GM12878 (cell line): ENCODE data around the gene CACNA1A.

ENCODE experiments used
- CTCF ChIP-seq, 3 experiments: IDR thresholded peaks in 2 of 3; conservative IDR thresholded peaks in 1 of 3; 2 replicates each; pipeline ENCODE4 v1.5.1; 2011; ENCODE audit warnings: low read depth in 3 of 3, low read length in 3 of 3, mild to moderate bottlenecking in 3 of 3, control low read depth in 2 of 3, moderate library complexity in 2 of 3, inconsistent platforms in 1 of 3, mixed read lengths in 1 of 3; ENCODE audit not compliant: control insufficient read depth in 2 of 3, insufficient read depth in 1 of 3; ENCODE audit errors: extremely low read depth in 1 of 3
- FOXK2 ChIP-seq: fragments of 450-650 bp; IDR thresholded peaks from 2 replicates; pipeline ENCODE4 v1.6.1; 2017; ENCODE audit warnings: mild to moderate bottlenecking, moderate library complexity
- GABPA ChIP-seq: IDR thresholded peaks from 2 replicates; pipeline ENCODE4 v1.6.1; 2014; ENCODE audit warnings: antibody characterized with exemption, low read depth, mild to moderate bottlenecking, inconsistent platforms
- TF ChIP-seq, protein P1 (sequence below): IDR thresholded peaks from 2 replicates; pipeline ENCODE4 v1.6.1; 2011; ENCODE audit warnings: low read depth, low read length, improper control_type of control experiment, borderline replicate concordance

GRCh38 chr19:13492128-13492527, 14.2 kb downstream of the CACNA1A start:
- no peak for TF ChIP-seq GABPA
- TF ChIP-seq, protein P1, sequence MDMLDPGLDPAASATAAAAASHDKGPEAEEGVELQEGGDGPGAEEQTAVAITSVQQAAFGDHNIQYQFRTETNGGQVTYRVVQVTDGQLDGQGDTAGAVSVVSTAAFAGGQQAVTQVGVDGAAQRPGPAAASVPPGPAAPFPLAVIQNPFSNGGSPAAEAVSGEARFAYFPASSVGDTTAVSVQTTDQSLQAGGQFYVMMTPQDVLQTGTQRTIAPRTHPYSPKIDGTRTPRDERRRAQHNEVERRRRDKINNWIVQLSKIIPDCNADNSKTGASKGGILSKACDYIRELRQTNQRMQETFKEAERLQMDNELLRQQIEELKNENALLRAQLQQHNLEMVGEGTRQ = no peak
- no peak for TF ChIP-seq CTCF (IDR thresholded peaks at IDR 0.05 in 2 of 3, conservative IDR thresholded peaks at IDR 0.05 in 1 of 3; ENCODE audit: control insufficient read depth in 2 of 3, extremely low read depth in 1 of 3, insufficient read depth in 1 of 3, low read depth in 3 of 3, low read length in 3 of 3)
- TF ChIP-seq FOXK2 = no peak
